HG03354 (cell line): Measurements from ENCODE around the gene VCAN.

Source experiments
- ATAC-seq: cut with Tn5 transposase; IDR thresholded peaks from one replicate; pipeline ENCODE4 v1.9.1; 2021; ENCODE audit warnings: mild to moderate bottlenecking; ENCODE audit not compliant: unreplicated experiment, poor library complexity, severe bottlenecking

Gene VCAN

DNA sequence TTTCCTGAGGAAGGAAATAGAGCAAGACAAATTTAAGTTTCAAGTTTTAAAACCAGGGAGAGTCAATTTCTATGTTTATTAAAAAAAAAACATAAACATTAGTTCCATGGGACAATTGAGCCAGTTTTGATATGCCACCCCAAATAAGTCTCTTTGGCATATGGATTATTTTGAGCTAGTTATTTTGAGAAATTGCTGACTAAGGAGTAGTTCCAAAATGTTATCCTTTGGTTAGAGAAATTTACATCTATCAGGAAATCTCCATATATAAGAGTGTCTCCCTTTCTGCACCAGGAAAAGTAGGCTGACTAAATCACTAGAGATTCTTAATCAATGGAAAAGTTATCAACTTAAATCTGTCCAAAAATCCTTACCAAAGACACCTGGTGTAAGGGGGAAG lies 143.3 kb downstream of the VCAN start:
- ATAC-seq = no peak

DNA sequence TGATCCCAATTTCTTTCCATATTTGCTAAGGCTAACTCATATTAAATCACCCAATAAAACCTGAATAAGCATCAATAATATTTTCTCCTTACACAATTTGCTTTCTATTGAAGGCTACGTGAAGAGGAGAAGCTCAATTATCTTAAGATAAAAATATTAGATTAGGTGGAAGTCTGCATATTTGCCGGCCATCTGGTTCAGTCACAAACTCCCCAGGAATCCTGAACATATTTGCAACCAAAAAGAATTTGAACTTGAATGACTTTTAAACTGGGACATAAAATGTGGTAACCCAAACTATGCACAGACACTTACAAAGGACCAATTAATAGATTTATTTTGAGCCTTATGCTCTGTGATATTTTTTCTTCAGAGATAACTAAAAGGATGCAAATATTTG lies 156.8 kb downstream of the VCAN start:
- ATAC-seq = no peak
